Epithelial cell of proximal tubule (primary cell): ENCODE data around the gene PVALEF. TPM values are rescaled to one million over a fixed set of nuclear protein-coding genes. Genes with fewer than 3 reads are reported as not detected.
"Not testable (repeated sequence)": the region's sequence is repeated elsewhere in the genome, so short reads cannot be mapped to it uniquely, and the experiment has no call there.

Experiments
- DNase-seq: peaks from one replicate; pipeline ENCODE4 v3.0.0-alpha.2; 2011; ENCODE audit warnings: low read depth
- H3K4me3 ChIP-seq: 2 replicates; pipeline ENCODE4 v1.5.1; 2011; ENCODE audit warnings: low read depth, mild to moderate bottlenecking, low read length
- CTCF ChIP-seq: conservative IDR thresholded peaks from 2 replicates; pipeline ENCODE4 v1.5.1; 2012; ENCODE audit warnings: low read depth, mild to moderate bottlenecking, low read length
- total RNA-seq: library from RNA; depleted of rRNA; stranded (reverse); fragments of >200 nt; gene quantifications from 2 replicates; pipeline ENCODE4 v1.2.3, GENCODE V29; 2015

The PVALEF gene
- total RNA-seq, 1 donor from 2014 or later, result not detected

DNA sequence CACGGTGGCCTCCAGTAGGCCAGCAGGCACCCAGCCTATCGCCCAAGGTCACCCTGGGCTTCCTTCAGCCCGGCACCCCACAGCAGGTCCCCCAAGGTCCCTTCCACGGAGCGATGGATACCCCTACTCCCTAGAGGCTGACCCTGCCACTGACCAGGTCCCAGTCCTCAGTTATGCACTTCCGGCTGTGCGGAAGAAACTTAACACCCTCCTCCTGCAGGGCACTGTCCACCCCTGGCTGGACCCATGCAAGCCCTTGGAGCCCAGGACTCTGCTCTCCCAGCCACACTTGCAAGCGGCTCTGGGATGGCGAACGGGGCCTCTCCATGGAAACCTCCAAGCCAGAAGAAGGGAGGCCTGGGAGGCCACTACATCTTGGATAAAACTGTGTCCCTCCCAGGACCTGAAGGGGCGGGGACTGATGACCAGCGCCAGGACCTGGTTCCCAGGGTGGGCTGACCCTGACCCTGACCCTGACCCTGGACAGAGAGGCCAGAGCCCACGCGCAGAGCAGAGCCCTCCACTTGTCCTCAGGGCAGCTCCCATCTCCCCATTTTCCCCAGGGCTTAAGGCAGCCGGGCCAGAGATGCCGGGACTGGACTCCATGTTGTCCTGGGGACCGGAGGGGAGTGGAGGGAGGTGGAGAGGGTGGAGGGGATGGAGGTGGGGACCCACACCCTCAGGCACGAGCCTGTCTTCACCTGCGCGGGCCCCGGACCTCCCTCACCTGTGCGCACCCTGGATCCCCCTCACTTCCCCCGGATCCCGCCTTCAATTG lies 56.7 kb downstream of the PVALEF start:
- DNase-seq, result no peak
- no peak for TF ChIP-seq CTCF
- H3K4me3 ChIP-seq, result peak overlapping the region; percentile 81

GRCh38 chr17:81222620-81222905 lies 57.3 kb downstream of the PVALEF start:
- no peak for DNase-seq
- H3K4me3 ChIP-seq, result peak overlapping the region; percentile 81
- no peak for TF ChIP-seq CTCF

DNA sequence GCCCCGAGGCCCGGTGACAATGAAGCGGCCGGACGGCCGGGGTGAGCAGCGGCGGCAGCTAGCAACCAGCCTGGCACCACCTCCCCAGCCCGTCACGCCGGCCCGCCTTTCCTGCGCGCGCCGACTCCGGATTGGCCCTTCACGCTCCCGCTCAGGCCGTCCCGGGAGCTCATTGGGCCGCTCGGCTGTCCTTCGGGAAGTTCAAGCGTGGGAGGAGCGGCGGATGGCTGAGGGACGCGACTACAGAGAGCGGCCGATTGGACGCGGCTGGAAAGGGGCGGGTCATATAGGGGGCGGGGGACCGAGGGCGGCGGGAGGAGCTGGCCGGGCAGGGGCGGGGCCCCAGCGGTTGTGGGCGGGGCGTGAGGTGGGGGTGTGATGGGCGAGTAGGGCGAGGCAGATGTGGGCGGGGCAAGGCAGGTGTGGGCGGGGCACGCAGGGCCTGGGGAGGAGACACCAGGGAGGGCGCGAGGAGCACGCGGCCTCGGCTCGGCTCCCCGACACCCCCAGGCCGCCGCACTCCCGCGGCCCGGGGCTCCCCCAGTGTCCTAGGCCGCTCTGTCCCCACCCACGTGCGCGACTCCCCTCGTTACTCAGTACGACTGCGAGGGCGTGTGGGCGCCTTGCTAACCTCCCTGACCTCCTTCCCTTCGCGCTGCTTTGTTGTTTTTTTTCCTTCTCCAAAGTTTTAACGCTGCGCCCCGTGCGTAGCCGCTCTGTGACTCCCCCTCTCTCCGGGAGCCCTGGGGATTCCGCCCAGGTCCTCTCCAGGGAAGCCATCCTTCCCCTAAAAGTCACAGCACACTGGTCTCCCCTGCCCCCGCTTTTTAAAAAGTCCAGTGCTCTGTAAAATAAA lies 57.8 kb downstream of the PVALEF start, which contains the start of gene CEP131:
Gene CEP131, minus strand, starts transcription at position 60 of the 856 bp plus-strand sequence. CDS start 2,909 bp downstream, outside the sequence.
- peak within 1 kb of the TSS; percentile 81 for H3K4me3 ChIP-seq
- DNase-seq, result peak; percentile 58
- TF ChIP-seq CTCF, result no peak

- no peak for DNase-seq
- no peak for TF ChIP-seq CTCF
- peak overlapping the region; percentile 54 for H3K4me3 ChIP-seq
Observed at GRCh38 chr17:81223762-81224130, 58.4 kb downstream of the PVALEF start.

- not testable (repeated sequence) for DNase-seq, H3K4me3 ChIP-seq
Observed at GRCh38 chr17:81227630-81228029, 62.3 kb downstream of the PVALEF start.

DNA sequence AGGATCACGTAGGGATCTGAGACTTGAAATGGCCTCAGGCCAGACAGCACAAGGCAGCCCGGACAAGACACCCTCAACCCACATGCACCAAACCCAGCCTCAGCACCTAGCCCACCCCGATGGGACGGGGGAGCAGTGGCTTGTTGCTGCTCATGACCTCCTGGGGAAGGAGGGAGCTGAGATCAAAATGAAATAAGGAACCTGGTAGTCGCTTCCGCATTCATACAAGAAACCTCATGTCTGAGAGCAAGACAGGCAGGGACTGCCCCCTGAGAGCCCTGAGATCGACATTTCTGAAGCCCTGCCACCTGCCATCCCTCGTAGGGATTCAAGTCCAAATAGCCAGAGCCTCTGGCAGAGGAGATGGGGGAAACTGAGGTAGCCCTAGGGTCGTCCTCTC lies 63.1 kb downstream of the PVALEF start:
- no peak overlapping the region for H3K4me3 ChIP-seq
- no peak for TF ChIP-seq CTCF

DNA sequence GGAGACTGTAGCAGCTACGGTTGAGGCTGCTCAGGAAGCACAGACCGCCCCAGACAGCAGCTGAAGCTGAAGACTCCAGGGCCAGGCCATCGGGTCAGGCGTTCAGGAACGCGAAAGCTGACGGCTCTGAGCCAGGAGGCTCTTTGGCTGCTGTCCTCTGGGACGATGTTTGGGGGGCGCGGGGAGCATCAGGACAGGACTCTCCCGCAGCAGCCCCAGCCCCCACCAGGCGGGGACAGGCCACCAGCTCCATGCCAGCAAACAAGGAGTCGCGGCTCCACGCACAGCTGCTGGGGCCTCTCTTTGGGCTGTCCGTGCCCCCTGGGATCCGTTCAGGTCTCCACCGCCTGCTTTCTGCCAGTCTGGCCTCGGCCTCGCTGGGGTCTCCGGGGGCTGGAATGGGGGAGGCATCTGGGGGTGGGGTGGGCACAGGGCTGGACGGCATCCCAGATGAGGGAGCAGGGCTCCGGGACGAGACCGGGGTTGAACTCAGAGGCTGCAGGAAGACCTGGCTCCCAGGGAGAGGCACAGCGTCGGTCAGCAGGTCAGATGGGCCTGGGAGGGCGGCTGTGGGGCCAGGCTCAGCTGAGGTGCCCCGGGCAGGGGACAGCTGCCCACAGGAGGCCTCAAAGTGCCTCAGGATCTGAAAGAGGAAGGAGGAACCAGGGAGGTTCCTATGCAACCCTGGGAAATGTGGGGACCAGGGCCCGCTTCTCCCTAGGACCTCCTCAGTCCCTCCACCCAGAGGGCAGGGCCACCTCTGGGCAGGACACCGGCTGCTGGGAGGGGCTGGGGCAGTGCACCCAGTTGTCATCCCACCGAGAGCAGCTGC lies 63.7 kb downstream of the PVALEF start:
- H3K4me3 ChIP-seq, result no peak overlapping the region
- TF ChIP-seq CTCF, result no peak

More for the DNA sequence above, 63.1 kb downstream of the PVALEF start:
- DNase-seq, result no peak

More for the DNA sequence above, 63.7 kb downstream of the PVALEF start:
- DNase-seq, result no peak
